Embryonic facial prominence (tissue), 1 donor: ENCODE results near the gene REST.
A peak's percentile ranks its signal among the peaks of the same experiment; 100 is the strongest.
"Not testable (repeated sequence)": the region's sequence is repeated elsewhere in the genome, so short reads cannot be mapped to it uniquely, and the experiment has no call there.

Experiments
- DNase-seq: peaks from one replicate; pipeline ENCODE4 v3.0.0-alpha.2; 2016; ENCODE audit errors: extremely low spot score

REST gene

GRCh38 chr4:56909086-56909894, 1.6 kb downstream of the REST start:
- peak; percentile 42 for DNase-seq

- no peak for DNase-seq
These were observed 2.7 kb downstream of the REST start for GRCh38 chr4:56910172-56910967.

DNA sequence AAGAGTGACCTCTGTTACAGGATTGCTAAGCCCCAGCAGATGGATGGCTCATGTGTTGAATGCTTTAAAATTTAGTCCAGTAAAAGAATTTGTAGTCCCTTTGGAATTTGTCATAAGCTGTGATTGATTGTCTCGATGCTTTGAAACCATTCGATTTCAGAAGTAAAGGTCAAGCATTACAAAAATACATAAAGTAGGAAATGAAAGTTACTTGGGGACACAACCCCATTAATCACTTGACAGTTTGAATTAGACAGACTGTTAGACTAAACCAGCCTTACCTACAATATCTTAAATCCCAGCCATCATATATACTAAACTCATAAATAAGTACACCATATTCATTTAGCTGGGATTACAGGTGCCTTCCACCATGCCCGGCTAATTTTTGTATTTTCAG, 6.6 kb downstream of the REST start:
- DNase-seq, result no peak

- not testable (repeated sequence) for DNase-seq
These were observed 7.3 kb downstream of the REST start for GRCh38 chr4:56914977-56915376.

GRCh38 chr4:56927196-56927595, 19.5 kb downstream of the REST start:
- DNase-seq, result no peak

GRCh38 chr4:56930638-56931037, 22.9 kb downstream of the REST start:
- no peak for DNase-seq

DNA sequence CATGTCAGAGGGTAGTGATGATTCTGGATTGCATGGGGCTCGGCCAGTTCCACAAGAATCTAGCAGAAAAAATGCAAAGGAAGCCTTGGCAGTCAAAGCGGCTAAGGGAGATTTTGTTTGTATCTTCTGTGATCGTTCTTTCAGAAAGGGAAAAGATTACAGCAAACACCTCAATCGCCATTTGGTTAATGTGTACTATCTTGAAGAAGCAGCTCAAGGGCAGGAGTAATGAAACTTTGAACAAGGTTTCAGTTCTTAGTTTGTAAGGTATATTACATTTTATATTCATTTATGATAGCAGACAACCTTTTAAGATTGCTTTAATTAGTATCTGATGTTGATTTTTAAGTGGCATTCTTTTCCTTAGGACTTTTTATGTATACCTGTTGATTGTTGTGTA, 24.2 kb downstream of the REST start:
- no peak for DNase-seq

- no peak for DNase-seq
These were observed 29.6 kb downstream of the REST start for GRCh38 chr4:56937262-56937661.

- not testable (repeated sequence) for DNase-seq
These were observed 32.1 kb downstream of the REST start for GRCh38 chr4:56939826-56940225.

DNA sequence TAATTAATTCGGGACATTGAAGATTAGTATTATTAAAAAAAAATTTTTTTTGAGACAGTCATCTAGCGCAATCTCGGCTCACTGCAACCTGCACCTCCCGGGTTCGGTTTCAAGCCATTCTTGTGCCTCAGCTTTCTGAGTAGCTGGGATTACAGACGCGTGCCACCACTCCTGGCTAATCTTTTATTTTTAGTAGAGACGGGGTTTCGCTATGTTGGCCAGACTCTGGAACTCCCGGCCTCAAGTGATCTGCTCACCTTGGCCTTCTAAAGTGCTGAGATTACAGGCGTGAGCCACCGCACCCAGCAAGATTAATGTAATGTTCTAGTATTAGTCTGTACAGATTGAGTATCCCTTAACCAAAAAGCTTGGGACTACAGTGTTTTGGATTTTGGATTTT, 32.7 kb downstream of the REST start:
- DNase-seq, result no peak

DNA sequence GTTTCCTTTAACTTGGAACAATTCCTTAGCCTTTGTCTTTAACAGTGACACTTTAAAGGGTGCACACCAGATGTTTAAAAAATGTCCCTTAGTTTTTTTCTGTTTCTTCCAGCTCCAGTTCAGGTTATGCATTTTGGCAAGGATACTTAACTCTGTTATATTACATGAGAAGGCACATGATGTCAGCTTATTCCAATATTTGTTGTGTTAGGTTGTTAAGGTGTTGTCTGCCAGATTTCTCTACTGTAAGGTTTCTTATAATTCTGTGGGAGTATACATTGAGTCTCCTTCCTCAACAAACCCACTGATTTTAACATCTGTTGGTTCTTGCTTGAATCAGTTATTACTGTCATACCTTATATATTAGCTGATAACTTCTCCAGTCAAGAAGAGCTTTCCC, 33.3 kb downstream of the REST start:
- no peak for DNase-seq

- no peak for DNase-seq
These were observed 33.7 kb downstream of the REST start for GRCh38 chr4:56941403-56941802.

- no peak for DNase-seq
These were observed 46.2 kb downstream of the REST start for GRCh38 chr4:56953680-56954520.

- peak; percentile 40 for DNase-seq
These were observed 50.4 kb downstream of the REST start for GRCh38 chr4:56958111-56958517.

DNA sequence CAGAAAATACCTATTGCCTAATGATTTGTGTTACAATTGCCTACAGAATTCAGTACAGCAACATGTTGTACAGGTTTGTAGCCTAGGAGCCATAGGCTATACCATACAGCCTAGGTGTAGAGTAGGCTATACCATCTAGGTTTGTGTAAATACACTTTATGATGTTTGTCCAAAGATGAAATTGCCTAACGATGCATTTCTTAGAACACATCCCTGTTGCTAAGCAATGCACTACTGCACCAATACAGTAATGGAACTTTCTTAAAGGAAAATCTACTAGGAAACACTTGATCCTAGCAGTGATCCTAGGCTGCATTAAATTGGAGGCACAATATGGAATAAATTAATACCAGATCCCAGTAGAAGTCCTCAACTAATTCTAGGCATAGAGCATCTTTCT, 51.4 kb downstream of the REST start:
- no peak for DNase-seq

DNA sequence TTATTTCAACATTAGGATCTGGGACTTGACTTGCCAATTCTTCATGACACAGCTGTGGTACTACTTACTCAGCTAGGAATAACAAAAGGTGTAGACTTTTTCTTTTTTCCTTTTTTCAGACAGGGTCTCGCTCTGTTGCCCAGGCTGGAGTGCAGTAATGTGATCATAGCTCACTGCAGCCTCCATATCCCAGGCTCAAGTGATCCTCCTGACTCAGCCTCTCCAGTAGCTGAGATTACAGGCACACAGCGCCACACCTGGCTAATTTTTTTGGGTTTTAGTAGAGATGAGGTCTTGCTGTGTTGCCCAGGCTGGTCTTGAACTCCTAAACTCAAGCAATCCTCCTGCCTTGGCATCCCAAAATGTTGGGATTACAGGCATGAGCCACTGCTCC, 53.4 kb downstream of the REST start:
- DNase-seq, result no peak

DNA sequence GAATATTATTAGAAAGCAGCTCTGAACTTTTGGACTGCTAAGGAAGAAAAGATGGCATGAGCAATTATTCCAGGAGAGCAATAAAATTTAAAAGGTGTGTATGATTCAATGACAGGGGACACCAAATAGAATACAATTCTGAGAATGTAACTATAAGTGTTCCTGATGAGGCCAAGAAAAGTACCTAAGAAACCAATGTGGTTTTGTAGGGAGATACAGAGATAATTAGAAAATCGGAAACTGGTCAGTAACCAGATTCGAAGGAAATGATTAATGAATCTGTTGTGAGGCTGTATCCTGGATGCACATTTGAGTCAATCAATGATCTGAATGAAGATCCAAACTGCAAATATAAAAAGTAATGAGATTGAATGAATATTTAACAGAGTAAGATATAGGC, 63.7 kb downstream of the REST start:
- no peak for DNase-seq

DNA sequence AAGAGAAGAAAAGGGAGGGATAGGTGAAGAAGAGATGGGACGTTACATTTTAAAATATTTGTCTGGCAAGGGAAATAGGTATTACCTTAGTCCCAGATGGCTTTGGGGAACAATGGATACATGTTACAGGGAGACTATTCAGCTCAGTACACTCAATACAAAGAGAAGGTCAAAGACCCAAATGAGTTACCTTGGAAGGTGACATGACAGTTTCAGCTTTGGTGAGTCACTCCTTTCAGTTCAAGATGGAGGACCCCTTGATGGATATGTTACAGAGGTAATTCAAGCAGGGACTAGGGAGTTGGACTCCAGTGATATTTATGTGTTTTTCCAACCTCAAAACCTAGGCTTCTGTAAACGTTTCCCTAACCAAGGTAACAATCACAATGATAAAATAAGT, 64.7 kb downstream of the REST start:
- no peak for DNase-seq

DNA sequence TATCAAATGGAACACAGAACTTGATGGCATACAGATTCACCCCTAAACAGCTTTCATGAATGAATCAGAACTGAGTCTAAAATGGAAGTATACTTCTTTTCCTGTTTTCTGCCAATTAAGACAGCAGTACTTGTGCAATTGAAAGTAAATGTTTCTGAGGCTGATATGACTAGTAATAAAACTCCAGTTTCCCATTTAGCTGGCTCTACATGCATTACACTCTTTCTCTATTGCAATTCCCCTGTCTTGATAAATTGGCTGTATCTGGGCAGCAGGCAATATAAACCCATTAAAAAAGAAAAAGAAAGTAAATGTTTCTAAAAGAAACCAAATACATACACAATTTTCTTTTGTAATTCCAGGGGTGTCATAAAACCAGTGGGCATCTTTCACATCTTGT, 65.1 kb downstream of the REST start:
- DNase-seq, result no peak

GRCh38 chr4:56973336-56973735, 65.6 kb downstream of the REST start:
- DNase-seq, result no peak

DNA sequence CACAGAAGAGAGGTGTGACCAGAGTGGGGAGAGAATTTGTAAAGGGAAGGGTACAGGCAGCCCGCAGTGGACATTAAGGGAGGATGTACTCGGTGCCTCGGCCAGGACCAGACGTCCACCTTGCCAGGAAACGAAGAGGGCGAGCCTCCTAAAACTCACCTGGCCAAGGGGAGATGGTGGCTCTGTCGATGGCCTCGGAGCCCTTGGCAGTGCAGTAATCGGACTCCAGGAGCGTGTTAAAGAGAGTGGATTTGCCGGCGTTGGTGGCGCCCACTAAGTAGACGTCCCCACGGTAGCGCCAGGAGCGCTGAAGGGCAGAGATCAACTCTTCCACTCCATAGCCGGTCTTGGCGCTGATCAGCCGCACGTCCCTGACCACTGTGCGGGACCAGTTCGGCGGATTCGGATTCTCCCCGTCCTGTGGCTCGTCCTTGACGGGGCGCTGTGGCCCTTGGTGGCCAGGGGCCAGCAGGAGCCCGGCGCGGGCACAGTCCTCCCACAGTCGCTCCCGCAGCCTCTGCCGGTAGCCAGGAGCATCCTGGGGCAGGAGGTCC, 68.7 kb downstream of the REST start:
- no peak for DNase-seq

DNA sequence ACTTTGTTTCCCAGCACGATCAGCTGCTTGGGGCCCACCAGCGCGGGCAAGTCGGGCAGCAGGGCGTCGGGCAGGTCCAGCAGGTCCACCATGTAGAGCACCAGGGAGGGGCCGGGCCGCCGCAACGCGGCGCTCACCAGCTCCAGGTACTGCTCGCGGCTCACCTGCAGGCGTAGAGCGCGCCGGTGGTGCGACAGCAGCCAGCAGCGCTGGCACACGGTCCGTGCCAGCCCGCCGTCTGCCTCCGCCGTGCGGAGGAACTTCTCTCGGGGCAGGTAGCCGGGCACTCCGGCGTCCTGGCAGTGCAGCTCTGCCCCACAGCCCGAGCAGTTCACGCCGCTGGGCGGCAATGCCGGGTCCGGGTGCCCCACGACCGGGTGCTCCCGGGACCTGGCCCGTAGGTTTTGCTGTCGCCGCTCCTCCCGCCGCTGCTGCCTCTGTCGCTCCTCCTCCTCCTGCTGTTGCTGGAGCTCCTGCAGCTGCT, 69.2 kb downstream of the REST start:
- no peak for DNase-seq
